H1 (cell line): ENCODE results near the gene FAF2.

Experiments
- CTCF ChIP-seq, 3 experiments: IDR thresholded peaks; 1 replicate in 2 of 3; 2 replicates in 1 of 3; pipeline versions ENCODE4 v1.5.1 to v1.6.1; 2011; ENCODE audit warnings: low read length in 3 of 3, mild to moderate bottlenecking in 3 of 3, inconsistent platforms in 2 of 3, low read depth in 1 of 3, moderate library complexity in 1 of 3; ENCODE audit not compliant: insufficient read depth in 1 of 3; ENCODE audit errors: control extremely low read depth in 1 of 3
- POLR2A ChIP-seq, 2 experiments: IDR thresholded peaks; 1 replicate in 1 of 2; 2 replicates in 1 of 2; pipeline ENCODE4 v1.6.1; 2011; ENCODE audit warnings: low read depth in 2 of 2, low read length in 2 of 2, mild to moderate bottlenecking in 2 of 2; ENCODE audit errors: control extremely low read depth in 1 of 2
- POLR2AphosphoS5 ChIP-seq: IDR thresholded peaks from 2 replicates; pipeline ENCODE4 v1.6.1; 2011; ENCODE audit warnings: low read depth, low read length
- RFX5 ChIP-seq: IDR thresholded peaks from 2 replicates; pipeline ENCODE4 v1.6.1; 2011; ENCODE audit warnings: low read depth, low read length, improper control_type of control experiment, borderline replicate concordance
- SP1 ChIP-seq: IDR thresholded peaks from 2 replicates; pipeline ENCODE4 v1.6.1; 2011; ENCODE audit warnings: low read depth, low read length

GRCh38 chr5:176418251-176418650 lies 29.9 kb upstream of the FAF2 start:
- TF ChIP-seq SP1 (no peak), POLR2AphosphoS5 (no peak), POLR2A (IDR thresholded peaks at IDR 0.05; ENCODE audit: control extremely low read depth in 1 of 2, low read depth in 2 of 2, low read length in 2 of 2) (no peak), RFX5 (no peak), CTCF (IDR thresholded peaks at IDR 0.05; ENCODE audit: control extremely low read depth in 1 of 3, insufficient read depth in 1 of 3, low read depth in 1 of 3, low read length in 3 of 3) (no peak)
